Amniotic epithelial cell (primary cell): Measurements from ENCODE around the gene POU3F2.

Source experiments
- DNase-seq: peaks from one replicate; pipeline ENCODE4 v3.0.0-alpha.2; 2010; ENCODE audit warnings: low read depth

Gene POU3F2

GRCh38 chr6:98834060-98835031 lies at the start of gene POU3F2:
Gene POU3F2 (plus strand): TSS chr6:98834574. CDS start chr6:98834874, 300 bp downstream.
- DNase-seq, result peak; percentile 86

DNA sequence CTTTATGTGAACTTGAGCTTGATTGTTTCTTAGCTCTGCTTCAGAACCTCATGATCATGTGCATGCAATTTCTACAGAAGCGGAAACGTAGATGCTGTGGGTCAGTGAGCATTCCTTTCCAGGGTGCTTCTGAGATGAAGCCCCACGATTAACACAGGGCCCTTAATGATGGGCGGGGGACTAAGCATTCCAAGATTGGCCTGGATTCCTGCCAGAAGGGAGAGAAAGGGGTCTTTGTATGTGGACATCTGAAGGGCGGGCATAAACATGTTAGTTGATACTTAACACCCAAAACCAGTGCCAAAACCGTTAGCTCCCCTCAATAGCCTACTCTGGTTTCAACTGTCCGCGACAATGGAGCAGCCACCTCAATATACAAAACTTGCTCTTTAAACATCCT lies 46.9 kb upstream of the POU3F2 start:
- no peak for DNase-seq

- no peak for DNase-seq
These were observed 46.4 kb upstream of the POU3F2 start for GRCh38 chr6:98787961-98788360.

DNA sequence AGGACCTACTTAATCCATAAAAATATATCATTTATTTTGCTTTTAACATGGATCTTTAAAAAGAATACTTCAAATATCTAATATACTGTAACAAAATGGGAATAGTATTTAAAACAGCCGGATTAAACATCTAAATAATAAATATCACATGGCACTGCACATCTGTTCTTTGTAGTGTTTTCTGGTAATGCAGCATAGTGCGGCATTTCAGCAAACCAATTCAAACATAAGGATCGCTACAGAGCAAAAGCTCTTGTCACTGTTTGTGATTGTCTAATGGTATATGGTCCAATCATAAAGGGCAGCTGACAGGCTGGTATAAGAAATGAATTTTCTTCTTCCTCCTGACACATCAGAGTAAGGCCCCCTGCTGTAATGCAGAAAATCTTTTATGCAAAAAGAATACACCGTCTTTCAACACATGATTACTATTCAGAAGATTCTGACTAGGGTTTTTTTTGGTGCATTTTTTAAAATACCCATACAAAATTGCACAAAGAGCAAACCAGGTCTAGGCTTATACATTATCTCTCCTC lies 40.0 kb upstream of the POU3F2 start:
- no peak for DNase-seq

GRCh38 chr6:98797217-98797994 lies 37.0 kb upstream of the POU3F2 start:
- no peak for DNase-seq

DNA sequence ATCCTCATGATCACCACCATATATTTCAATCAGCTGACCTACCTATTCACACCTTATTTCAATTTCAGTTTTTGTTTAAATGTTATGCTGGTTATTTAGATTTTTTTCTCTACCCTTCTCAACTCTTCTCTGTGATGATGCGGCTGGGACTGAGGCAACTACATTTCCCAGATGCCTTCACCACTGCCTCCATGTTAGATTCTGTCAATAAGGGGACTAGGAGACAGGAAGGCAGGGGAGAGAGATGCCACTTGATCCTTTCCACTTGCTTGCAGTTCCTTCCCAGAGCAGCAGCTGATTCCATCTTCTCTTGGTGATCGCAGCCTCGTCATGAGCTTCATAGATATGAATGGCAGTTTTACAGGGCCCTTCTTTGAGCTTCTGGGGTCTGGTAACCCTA lies 33.5 kb upstream of the POU3F2 start:
- no peak for DNase-seq

- no peak for DNase-seq
These were observed 25.7 kb upstream of the POU3F2 start for GRCh38 chr6:98808541-98809210.

GRCh38 chr6:98812220-98812619 lies 22.2 kb upstream of the POU3F2 start:
- no peak for DNase-seq

DNA sequence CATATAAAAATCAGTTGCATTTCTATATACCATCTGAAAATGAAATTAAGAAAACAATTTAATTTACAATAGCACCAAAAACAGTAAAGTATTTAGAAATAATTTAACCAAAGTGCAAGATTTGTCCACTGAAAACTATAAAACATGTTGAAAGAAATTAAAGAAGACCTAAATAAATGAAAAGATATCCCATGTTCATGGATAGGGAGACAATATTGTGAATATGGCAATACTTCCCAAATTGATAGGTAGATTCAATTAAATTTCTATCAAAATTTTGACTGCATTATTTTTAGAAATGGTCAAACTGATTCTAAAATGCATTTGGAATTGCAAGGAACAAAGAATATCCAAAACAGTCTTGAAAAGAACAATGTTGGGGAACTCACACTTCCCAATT lies 17.6 kb upstream of the POU3F2 start:
- DNase-seq, result no peak

- DNase-seq, result no peak
These were observed 12.5 kb upstream of the POU3F2 start for GRCh38 chr6:98821756-98822405.

DNA sequence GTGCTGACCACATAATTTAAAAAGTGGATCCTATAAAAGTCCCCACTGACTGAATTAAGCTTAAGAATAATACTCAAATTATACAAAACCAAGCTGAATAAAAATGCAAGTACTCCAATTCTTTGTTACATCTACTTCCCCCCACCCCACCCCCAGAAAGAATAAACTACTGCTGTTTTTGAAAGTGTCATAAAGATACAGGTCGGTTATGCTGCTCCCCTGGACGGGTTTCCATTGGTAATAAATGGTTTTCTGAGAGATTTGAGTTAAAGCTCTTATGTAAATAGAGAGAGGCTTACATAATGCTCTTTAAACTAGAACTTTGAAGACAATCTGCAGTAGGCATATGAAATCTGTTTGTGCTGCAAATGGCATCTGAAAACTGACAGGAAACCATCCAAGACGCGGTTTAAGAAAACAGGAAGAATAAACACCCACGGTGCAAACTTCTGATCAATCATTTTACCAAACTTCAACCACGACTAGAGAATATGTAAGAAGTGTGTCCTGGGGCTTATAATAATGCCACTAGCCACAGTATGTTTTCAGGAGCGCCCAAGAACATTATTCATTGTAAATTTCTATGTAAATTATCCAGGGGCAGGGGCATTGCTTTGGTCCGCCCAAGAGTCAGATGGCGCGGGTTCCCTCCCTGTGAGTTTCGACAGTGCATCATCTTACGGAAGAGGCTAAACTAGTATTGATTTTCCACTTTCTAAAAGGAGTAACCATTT lies 10.8 kb upstream of the POU3F2 start:
- DNase-seq, result no peak

DNA sequence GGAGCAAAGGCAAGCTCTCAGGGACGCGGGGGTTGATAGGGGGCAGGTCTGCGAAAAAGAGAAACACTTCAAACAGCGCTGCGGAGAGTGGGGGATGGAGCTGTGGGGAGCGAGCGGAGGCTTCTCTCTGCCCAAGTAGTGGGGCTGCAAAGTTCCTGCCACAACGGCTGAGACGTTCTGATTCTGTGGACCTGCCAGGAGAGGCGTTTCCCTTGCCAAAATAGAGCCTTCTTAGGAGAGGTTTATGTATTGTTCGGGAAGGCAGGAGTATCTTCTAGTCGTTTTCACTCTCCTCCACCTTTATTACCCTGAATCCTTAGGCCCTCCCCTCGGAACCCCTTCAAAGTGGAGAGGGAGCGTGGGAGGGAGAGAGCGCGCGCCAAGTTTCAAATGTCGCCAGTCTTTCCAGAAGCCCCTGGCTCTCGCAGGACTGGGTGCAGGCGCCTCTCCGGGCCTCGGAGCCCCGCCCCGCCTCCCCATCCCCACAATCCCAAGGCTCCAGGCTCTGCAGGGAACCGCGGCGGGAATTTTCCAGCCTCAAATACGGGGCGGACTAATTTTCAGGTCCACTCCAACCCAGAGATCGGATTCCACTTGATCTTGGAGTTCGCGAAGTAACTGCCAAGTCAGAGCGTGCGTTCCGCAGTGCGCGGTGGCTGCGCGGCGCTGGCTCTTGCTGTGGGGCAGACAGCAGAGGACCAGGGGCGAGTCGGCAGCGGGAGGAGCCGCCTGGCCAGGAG lies 10.0 kb upstream of the POU3F2 start:
- no peak for DNase-seq

DNA sequence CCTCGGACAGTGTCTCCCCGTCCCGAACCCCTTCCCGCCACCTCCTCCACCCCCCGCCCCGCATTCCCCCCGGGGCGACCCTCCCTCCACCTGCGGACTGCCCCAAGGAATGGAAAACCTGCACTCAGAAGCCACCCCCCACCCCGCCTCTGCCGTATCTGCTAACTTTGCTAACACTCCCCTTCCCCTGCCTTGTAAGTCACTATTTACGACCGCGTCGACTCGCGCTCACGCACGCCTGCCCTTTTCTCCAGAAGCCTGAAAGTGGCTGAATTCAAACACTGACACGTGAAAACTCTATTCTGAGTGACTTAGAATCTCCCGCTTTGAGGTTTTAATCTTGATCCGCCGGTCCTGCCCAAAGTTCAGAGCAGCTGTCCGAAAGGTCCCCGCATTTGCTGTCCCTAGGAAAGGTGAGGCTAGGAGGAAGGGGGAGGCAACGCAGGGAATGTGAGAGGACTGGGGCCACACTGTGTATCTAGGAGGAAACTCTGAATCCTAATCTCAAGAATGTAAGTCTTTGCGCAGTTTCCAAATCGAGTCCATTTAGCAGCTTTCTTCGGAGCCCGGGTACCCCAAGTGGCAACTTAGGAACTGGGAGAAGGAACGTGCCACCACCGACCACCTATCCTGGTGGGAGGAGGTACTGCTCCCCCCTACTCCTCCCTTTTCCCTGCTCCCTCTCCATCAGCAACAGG lies 9.3 kb upstream of the POU3F2 start:
- DNase-seq, result no peak

DNA sequence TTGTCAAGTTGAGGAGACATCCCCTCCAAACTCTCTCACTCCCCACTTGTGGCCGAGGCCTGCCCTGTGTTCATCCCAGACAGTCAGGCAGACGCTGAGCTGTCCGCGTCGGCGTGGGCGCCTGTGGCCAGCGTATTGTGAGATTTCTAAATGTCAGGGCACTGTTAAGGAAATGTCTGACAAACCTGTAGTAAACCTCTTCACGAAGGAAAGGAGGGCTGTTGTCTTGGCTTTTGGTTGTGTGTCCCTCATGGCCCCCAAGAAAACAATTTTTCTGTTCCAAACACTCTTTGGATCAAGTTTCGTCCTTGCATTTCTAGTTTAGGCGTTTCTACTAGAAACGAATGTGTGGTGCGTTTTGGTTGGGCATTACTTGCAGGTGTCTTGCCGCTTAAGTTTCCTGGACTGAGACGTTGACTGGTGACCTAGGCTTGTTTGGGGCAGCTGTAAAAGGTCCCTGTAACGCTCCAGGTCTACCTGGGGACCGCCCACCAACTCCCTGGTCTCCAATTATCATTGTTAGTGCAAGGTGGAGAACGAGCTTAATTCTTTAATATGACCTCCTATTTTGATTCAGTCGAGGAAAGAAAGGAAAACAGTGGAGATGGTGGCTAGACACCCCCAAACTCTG lies 8.7 kb upstream of the POU3F2 start:
- no peak for DNase-seq

DNA sequence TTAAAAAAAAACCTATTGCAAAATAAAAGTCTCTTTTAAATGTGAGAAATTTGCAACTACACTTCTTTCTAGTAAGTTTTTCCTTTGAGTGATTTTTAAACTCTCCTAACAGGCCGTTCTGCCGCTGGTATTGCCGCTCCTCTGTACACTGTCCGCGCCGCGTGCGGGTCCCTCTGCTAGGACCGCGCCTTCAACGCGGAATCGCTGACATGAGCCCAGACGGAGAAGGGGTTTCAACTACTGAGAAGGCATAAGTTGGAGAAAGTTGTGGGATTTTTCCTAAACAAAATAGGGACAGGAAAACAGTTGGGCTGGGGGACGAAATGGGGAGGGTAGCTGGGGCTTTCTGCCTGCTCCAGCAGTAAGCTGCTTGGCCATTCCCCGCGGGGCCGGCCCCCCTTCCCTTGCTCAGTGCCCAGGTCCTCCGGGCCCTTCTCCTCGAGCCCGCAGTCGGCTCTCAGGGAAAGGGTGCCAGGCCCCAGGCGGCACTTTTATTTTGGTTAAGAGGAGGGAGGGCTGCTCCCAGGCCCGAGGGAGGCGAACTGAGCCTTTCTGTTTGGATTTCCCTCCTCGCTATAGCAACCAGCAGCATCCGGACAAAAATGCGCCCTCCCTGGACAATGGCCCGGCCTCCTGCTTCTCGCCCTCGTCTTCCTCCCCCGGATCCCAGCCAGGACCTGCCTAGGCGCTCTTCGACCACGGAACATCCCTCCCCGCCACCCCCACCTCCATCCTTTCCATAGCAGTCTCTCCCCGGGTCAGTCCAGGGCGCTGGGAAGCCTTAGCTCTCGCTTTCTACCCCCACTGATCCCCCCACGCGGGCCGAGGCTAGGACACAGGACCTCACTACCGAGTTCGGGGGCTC lies 6.8 kb upstream of the POU3F2 start:
- no peak for DNase-seq

DNA sequence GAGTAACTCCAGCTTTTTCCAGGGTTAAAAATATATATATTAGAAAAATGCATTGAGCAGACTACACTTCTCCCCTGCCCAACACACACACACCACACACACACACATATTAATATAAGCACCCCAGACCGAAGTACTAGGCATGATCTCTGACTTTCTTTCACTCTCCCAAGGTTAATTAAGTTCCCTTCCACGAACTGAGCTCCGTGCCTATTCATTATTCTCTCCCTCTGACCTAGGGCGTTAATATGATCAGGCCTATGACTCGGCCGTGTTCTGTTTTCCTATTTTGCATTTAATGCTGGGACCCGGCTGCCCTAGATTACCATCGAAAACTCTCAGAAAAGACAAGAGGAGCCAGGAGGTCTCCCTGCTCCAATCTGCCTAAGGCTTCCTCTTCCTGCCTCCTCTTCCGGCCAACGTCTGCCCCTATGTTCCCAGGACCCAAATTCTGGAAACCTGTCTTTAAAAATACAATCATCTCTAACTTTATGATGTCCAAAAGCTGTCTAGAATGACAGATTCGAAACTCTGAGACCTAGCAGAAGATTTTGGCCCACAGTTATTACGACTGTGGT lies 6.1 kb upstream of the POU3F2 start:
- no peak for DNase-seq

GRCh38 chr6:98828941-98829411 lies 5.4 kb upstream of the POU3F2 start:
- no peak for DNase-seq

GRCh38 chr6:98830146-98830545 lies 4.2 kb upstream of the POU3F2 start:
- DNase-seq, result no peak
